HG02642 (cell line): ENCODE measurements around the gene H6PD.
"Not testable (repeated sequence)": the region's sequence is repeated elsewhere in the genome, so short reads cannot be mapped to it uniquely, and the experiment has no call there.

Experiments
- ATAC-seq: cut with Tn5 transposase; IDR thresholded peaks from one replicate; pipeline ENCODE4 v1.9.1; 2021; ENCODE audit warnings: mild to moderate bottlenecking; ENCODE audit not compliant: unreplicated experiment, poor library complexity

The H6PD gene

GRCh38 chr1:9293533-9294404 lies 59.2 kb downstream of the H6PD start:
- ATAC-seq, result peak; percentile 10

- ATAC-seq, result no peak
These were observed 59.8 kb downstream of the H6PD start for GRCh38 chr1:9294405-9294773.

GRCh38 chr1:9294910-9295636 lies 60.5 kb downstream of the H6PD start:
- ATAC-seq, result no peak

GRCh38 chr1:9295884-9296283 lies 61.3 kb downstream of the H6PD start:
- no peak for ATAC-seq

- no peak for ATAC-seq
These were observed 62.3 kb downstream of the H6PD start for GRCh38 chr1:9296850-9297249.

- no peak for ATAC-seq
These were observed 63.3 kb downstream of the H6PD start for GRCh38 chr1:9297831-9298230.

- ATAC-seq, result no peak
These were observed 63.7 kb downstream of the H6PD start for GRCh38 chr1:9298282-9298681.

GRCh38 chr1:9299571-9300541 lies 65.3 kb downstream of the H6PD start:
- not testable (repeated sequence) for ATAC-seq

- ATAC-seq, result no peak
These were observed 66.0 kb downstream of the H6PD start for GRCh38 chr1:9300573-9300972.

GRCh38 chr1:9302745-9303524 lies 68.4 kb downstream of the H6PD start:
- ATAC-seq, result no peak

GRCh38 chr1:9303916-9304315 lies 69.3 kb downstream of the H6PD start:
- no peak for ATAC-seq

GRCh38 chr1:9305216-9305615 lies 70.6 kb downstream of the H6PD start:
- no peak for ATAC-seq

- no peak for ATAC-seq
These were observed 71.4 kb downstream of the H6PD start for GRCh38 chr1:9306006-9306405.

GRCh38 chr1:9307303-9307702 lies 72.7 kb downstream of the H6PD start:
- ATAC-seq, result no peak

- ATAC-seq, result no peak
These were observed 73.7 kb downstream of the H6PD start for GRCh38 chr1:9308236-9308785.

GRCh38 chr1:9309080-9309479 lies 74.5 kb downstream of the H6PD start:
- ATAC-seq, result no peak

GRCh38 chr1:9309991-9310390 lies 75.4 kb downstream of the H6PD start:
- ATAC-seq, result no peak

GRCh38 chr1:9311029-9311428 lies 76.5 kb downstream of the H6PD start:
- no peak for ATAC-seq

- no peak for ATAC-seq
These were observed 76.9 kb downstream of the H6PD start for GRCh38 chr1:9311479-9311878.
